ENCODE results near the gene SLC25A52.

GRCh38 chr18:31723639-31723989 lies 37.1 kb downstream of the SLC25A52 start:
- TF ChIP-seq CTCF (IDR thresholded peaks at IDR 0.05; ENCODE audit: extremely low read depth in 1 of 2, insufficient read depth in 1 of 2, low read depth in 1 of 2, low read length in 2 of 2) (no peak), EZH2 (IDR thresholded peaks at IDR 0.05; ENCODE audit: borderline replicate concordance, low read depth, low read length, severe bottlenecking) (no peak), POLR2AphosphoS5 (IDR thresholded peaks at IDR 0.05; ENCODE audit: insufficient read depth, low read depth, low read length) (no peak), POLR2A (IDR thresholded peaks at IDR 0.05; ENCODE audit: low read depth, low read length) (no peak), MYC (IDR thresholded peaks at IDR 0.05; ENCODE audit: low read depth, low read length) (no peak), MAX (IDR thresholded peaks at IDR 0.05; ENCODE audit: insufficient read depth, insufficient read length) (no peak), GATA2 (IDR thresholded peaks at IDR 0.05; ENCODE audit: insufficient read depth, insufficient read length, low read depth, low read length) (no peak), FOS (IDR thresholded peaks at IDR 0.05; ENCODE audit: borderline replicate concordance, insufficient read depth, low read length) (no peak)
